ENCODE measurements around the gene COL6A1.

Gene COL6A1

DNA sequence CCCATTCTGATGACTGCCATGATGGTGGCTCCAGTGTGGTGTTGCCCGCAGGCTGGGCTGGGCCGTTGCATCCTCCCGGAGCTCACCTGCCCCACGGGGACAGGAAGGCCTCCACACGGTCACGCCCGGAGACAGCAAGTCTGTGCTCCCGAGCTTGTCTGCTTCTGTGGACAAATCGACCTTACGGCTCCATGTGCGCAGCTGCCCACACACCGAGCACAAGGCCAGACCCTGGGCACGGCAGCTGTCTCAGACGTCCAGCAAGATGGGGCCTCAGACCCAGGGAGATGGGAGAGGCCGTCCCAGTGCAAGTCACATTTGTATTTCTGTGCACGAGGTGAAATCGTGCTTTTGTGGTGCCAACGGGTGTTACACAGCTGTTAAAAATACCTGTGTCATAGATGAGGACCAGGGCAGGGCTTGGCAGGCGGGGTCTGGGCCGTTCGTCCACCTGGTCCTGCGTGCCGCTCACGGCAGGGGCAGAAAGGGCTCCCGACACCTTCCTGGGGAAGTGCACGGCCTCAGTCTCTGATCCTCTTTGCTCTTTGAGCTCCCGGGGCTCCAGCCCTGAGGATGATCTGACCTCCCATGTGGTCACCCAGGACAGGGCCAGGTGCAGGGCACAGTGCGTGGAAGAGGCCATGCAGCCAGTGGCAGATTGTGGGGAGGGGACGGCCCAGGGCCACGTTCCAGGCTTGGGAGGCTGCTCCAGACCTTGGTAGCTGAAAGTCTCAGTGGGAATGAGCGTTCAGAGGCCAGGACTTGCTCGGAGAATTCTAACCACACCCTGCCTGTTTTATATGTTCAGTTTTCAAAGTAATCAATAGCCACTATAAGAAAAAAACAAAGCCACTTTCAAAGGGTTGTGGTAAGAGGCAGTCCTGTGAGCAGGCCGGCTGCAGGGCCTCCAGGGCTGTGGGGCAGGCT, 13.5 kb downstream of the COL6A1 start:
- Histone ChIP-seq H3K36me3 (ENCODE audit: control insufficient read depth, low read depth, low read length) (peaks cover 11% of the 10 kb centered on the region), H3K9ac (ENCODE audit: low read length) (no peak overlapping the region), H3K4me1 (ENCODE audit: control insufficient read depth, low read depth, low read length) (no peaks in the 10 kb centered on the region), H3K4me3 (ENCODE audit: low read length) (no peak overlapping the region), H3K27me3 (ENCODE audit: control insufficient read depth, insufficient read depth, low read length) (no peaks in the 10 kb centered on the region), H3K9me3 (ENCODE audit: control insufficient read depth, low read depth, low read length) (no peaks in the 10 kb centered on the region), H3K27ac (ENCODE audit: low read length) (no peak overlapping the region)

GRCh38 chr21:45995686-45996179, 14.2 kb downstream of the COL6A1 start:
- H3K9me3 ChIP-seq (ENCODE audit: control insufficient read depth, low read depth, low read length), result no peaks in the 10 kb centered on the region
- H3K4me1 ChIP-seq (ENCODE audit: control insufficient read depth, low read depth, low read length), result no peaks in the 10 kb centered on the region
- no peak overlapping the region for H3K4me3 ChIP-seq (ENCODE audit: low read length)
- H3K9ac ChIP-seq (ENCODE audit: low read length), result no peak overlapping the region
- H3K27me3 ChIP-seq (ENCODE audit: control insufficient read depth, insufficient read depth, low read length), result no peaks in the 10 kb centered on the region
- H3K36me3 ChIP-seq (ENCODE audit: control insufficient read depth, low read depth, low read length), result peaks cover 11% of the 10 kb centered on the region
- H3K27ac ChIP-seq (ENCODE audit: low read length), result no peak overlapping the region

GRCh38 chr21:45996311-45997204, 15.0 kb downstream of the COL6A1 start:
- Histone ChIP-seq H3K36me3 (ENCODE audit: control insufficient read depth, low read depth, low read length) (peaks cover 11% of the 10 kb centered on the region), H3K27ac (ENCODE audit: low read length) (no peak overlapping the region), H3K9ac (ENCODE audit: low read length) (no peak overlapping the region)

DNA sequence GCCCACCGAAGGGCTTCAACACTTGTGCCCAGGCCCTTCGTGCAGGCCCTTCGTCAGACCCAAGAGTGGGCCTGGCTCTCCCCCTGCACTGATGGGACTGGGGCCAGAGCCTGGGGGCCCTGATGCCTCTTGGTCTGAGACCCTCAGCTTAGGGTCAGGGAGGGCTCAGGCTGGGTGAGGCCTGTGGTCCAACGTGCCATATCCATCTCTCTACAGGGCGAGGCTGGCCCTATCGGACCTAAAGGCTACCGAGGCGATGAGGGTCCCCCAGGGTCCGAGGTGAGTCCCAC, 15.6 kb downstream of the COL6A1 start:
- peaks cover 12% of the 10 kb centered on the region for H3K36me3 ChIP-seq (ENCODE audit: control insufficient read depth, low read depth, low read length)
- no peak overlapping the region for H3K9ac ChIP-seq (ENCODE audit: low read length)
- H3K27me3 ChIP-seq (ENCODE audit: control insufficient read depth, insufficient read depth, low read length), result no peaks in the 10 kb centered on the region
- H3K4me1 ChIP-seq (ENCODE audit: control insufficient read depth, low read depth, low read length), result no peaks in the 10 kb centered on the region
- H3K27ac ChIP-seq (ENCODE audit: low read length), result no peak overlapping the region
- H3K9me3 ChIP-seq (ENCODE audit: control insufficient read depth, low read depth, low read length), result no peaks in the 10 kb centered on the region
- H3K4me3 ChIP-seq (ENCODE audit: low read length), result no peak overlapping the region

More at GRCh38 chr21:45996311-45997204, 15.0 kb downstream of the COL6A1 start:
- Histone ChIP-seq H3K27me3 (ENCODE audit: control insufficient read depth, insufficient read depth, low read length) (no peaks in the 10 kb centered on the region), H3K4me1 (ENCODE audit: control insufficient read depth, low read depth, low read length) (no peaks in the 10 kb centered on the region), H3K4me3 (ENCODE audit: low read length) (no peak overlapping the region), H3K9me3 (ENCODE audit: control insufficient read depth, low read depth, low read length) (no peaks in the 10 kb centered on the region)

- Histone ChIP-seq H3K9me3 (ENCODE audit: control insufficient read depth, low read depth, low read length) (no peaks in the 10 kb centered on the region), H3K4me3 (ENCODE audit: low read length) (no peak overlapping the region), H3K36me3 (ENCODE audit: control insufficient read depth, low read depth, low read length) (peaks cover 13% of the 10 kb centered on the region), H3K4me1 (ENCODE audit: control insufficient read depth, low read depth, low read length) (no peaks in the 10 kb centered on the region), H3K9ac (ENCODE audit: low read length) (no peak overlapping the region), H3K27me3 (ENCODE audit: control insufficient read depth, insufficient read depth, low read length) (no peaks in the 10 kb centered on the region), H3K27ac (ENCODE audit: low read length) (no peak overlapping the region)
Observed at GRCh38 chr21:45997495-45998275, 16.1 kb downstream of the COL6A1 start.

DNA sequence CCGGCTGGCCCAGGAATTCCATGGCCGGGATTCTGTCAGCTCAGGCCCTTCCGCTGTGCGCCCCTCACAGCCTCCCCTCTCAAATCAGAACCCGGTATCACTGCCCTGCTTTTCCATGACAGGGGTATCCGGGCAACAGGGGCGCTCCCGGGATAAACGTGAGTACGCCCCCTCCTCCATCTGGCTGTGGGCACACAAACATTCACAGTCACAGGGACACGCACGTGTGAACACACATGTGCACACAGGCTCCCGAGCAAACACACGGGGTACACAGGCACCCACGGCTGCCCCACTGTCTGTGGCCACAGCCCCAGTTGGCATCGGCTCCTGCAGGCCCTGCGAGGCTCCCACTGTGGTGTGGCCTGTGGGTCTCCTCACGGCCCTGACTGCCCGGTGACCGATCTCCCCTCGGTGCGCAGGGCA, 16.7 kb downstream of the COL6A1 start:
- no peak overlapping the region for H3K27ac ChIP-seq (ENCODE audit: low read length)

GRCh38 chr21:45998871-45999580, 17.5 kb downstream of the COL6A1 start:
- no peaks in the 10 kb centered on the region for H3K27me3 ChIP-seq (ENCODE audit: control insufficient read depth, insufficient read depth, low read length)
- H3K4me1 ChIP-seq (ENCODE audit: control insufficient read depth, low read depth, low read length), result no peaks in the 10 kb centered on the region
- peaks cover 13% of the 10 kb centered on the region for H3K36me3 ChIP-seq (ENCODE audit: control insufficient read depth, low read depth, low read length)
- H3K4me3 ChIP-seq (ENCODE audit: low read length), result no peak overlapping the region
- H3K9me3 ChIP-seq (ENCODE audit: control insufficient read depth, low read depth, low read length), result no peaks in the 10 kb centered on the region
- no peak overlapping the region for H3K9ac ChIP-seq (ENCODE audit: low read length)
- no peak overlapping the region for H3K27ac ChIP-seq (ENCODE audit: low read length)

More for the DNA sequence above, 16.7 kb downstream of the COL6A1 start:
- no peaks in the 10 kb centered on the region for H3K9me3 ChIP-seq (ENCODE audit: control insufficient read depth, low read depth, low read length)
- no peaks in the 10 kb centered on the region for H3K27me3 ChIP-seq (ENCODE audit: control insufficient read depth, insufficient read depth, low read length)
- peaks cover 13% of the 10 kb centered on the region for H3K36me3 ChIP-seq (ENCODE audit: control insufficient read depth, low read depth, low read length)
- H3K4me3 ChIP-seq (ENCODE audit: low read length), result no peak overlapping the region
- H3K9ac ChIP-seq (ENCODE audit: low read length), result no peak overlapping the region
- H3K4me1 ChIP-seq (ENCODE audit: control insufficient read depth, low read depth, low read length), result no peaks in the 10 kb centered on the region

DNA sequence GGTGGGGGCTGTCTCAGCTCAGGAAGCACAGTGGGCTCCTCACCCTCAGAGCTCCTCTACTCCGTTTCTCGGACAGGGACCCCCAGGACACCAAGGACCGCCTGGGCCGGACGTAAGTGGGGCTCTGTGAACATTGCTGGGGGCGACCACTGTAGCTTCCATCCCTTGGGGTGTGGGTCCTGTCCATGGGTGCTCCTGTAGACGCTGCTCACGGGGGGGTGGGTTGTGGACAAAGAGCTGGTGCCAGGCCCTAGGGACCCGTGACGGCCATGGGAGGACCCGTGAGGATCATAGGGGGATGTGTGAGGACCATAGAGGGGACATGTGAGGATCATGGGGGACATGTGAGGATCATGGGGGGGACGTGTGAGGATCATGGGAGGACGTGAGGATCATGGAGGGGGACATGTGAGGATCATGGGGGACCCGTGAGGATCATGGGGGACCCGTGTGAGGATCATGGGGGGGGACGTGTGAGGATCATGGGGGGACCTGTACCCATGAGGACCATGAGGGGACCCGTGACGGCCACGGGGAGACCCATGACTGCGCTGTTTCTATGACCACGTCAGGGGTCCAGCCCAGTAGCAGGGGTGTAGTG, 18.1 kb downstream of the COL6A1 start:
- no peak overlapping the region for H3K9ac ChIP-seq (ENCODE audit: low read length)
- peaks cover 16% of the 10 kb centered on the region for H3K36me3 ChIP-seq (ENCODE audit: control insufficient read depth, low read depth, low read length)
- H3K4me3 ChIP-seq (ENCODE audit: low read length), result no peak overlapping the region
- H3K4me1 ChIP-seq (ENCODE audit: control insufficient read depth, low read depth, low read length), result no peaks in the 10 kb centered on the region
- H3K27me3 ChIP-seq (ENCODE audit: control insufficient read depth, insufficient read depth, low read length), result no peaks in the 10 kb centered on the region
- H3K9me3 ChIP-seq (ENCODE audit: control insufficient read depth, low read depth, low read length), result no peaks in the 10 kb centered on the region
- no peak overlapping the region for H3K27ac ChIP-seq (ENCODE audit: low read length)

GRCh38 chr21:46000182-46000730, 18.7 kb downstream of the COL6A1 start:
- Histone ChIP-seq H3K36me3 (ENCODE audit: control insufficient read depth, low read depth, low read length) (peaks cover 17% of the 10 kb centered on the region), H3K9me3 (ENCODE audit: control insufficient read depth, low read depth, low read length) (no peaks in the 10 kb centered on the region), H3K9ac (ENCODE audit: low read length) (no peak overlapping the region), H3K27ac (ENCODE audit: low read length) (no peak overlapping the region), H3K4me3 (ENCODE audit: low read length) (no peak overlapping the region), H3K27me3 (ENCODE audit: control insufficient read depth, insufficient read depth, low read length) (no peaks in the 10 kb centered on the region), H3K4me1 (ENCODE audit: control insufficient read depth, low read depth, low read length) (no peaks in the 10 kb centered on the region)
